GM12878 (cell line): ENCODE results near the gene CUEDC1. TPM values are rescaled to one million over a fixed set of nuclear protein-coding genes. Genes with fewer than 3 reads are reported as not detected.

ENCODE experiments used
- ATAC-seq: fragments of 200-7000 bp; cut with Tn5 transposase; 3 replicates; pipeline ENCODE4 v1.9.1; 2020; ENCODE audit warnings: mild to moderate bottlenecking, moderate library complexity
- BruUV-seq: library from RNA; stranded (reverse); fragments of 400-500 nt; replicated peaks from 2 replicates; lab custom pipeline; 2021; lab: Mats Ljungman, UMichigan
- CTCF ChIA-PET: fragments of 300-600 bp; sonication (Branson Sonifier 250); formaldehyde crosslinking; extraction: SDS; loops from one replicate; lab custom pipeline; 2021; ENCODE audit warnings: inconsistent platforms; lab: Yijun Ruan, JAX
- POLR2A ChIA-PET: fragments of 350-600 bp; formaldehyde crosslinking; extraction: SDS; loops from one replicate; lab custom pipeline; 2021; ENCODE audit warnings: inconsistent platforms; lab: Charles Lee
- RAD21 ChIA-PET: fragments of 300-600 bp; sonication (Branson Sonifier 250); formaldehyde crosslinking; loops from one replicate; lab custom pipeline; 2023; ENCODE audit warnings: antibody characterized with exemption; ENCODE audit not compliant: unreplicated experiment; lab: Charles Lee
- SMC1A ChIA-PET: fragments of 300-600 bp; sonication (Branson Sonifier 250); formaldehyde crosslinking; loops from one replicate; lab custom pipeline; 2023; ENCODE audit not compliant: unreplicated experiment, uncharacterized antibody; lab: Charles Lee
- DNase-seq: peaks from one replicate; pipeline ENCODE4 v3.0.0-alpha.2; 2011; ENCODE audit warnings: low read depth, low spot score
- FAIRE-seq: peaks from 3 replicates; lab custom pipeline; 2011; peaks lifted over from hg19 to GRCh38; lab: Jason Lieb, UNC
- H2AFZ ChIP-seq: 2 replicates; pipeline ENCODE4 v1.6.0; 2011; ENCODE audit warnings: low read depth, low read length, control low read depth; ENCODE audit not compliant: control insufficient read depth
- H3K27ac ChIP-seq: 2 replicates; pipeline ENCODE4 v1.5.1; 2011; ENCODE audit warnings: control low read depth; ENCODE audit not compliant: control insufficient read depth, insufficient read depth
- H3K27me3 ChIP-seq, 2 experiments: replicated peaks in 1 of 2; 2 replicates each; pipeline versions ENCODE4 v1.6.0 to v1.6.1; 2011; ENCODE audit warnings: low read length in 1 of 2; ENCODE audit not compliant: control insufficient read depth in 2 of 2, insufficient read depth in 2 of 2
- H3K36me3 ChIP-seq, 2 experiments: 2 replicates each; pipeline ENCODE4 v1.5.1; 2011; ENCODE audit warnings: low read length in 1 of 2; ENCODE audit not compliant: control insufficient read depth in 2 of 2, insufficient read depth in 2 of 2
- H3K4me1 ChIP-seq: 2 replicates; pipeline ENCODE4 v1.6.1; 2011; ENCODE audit warnings: mild to moderate bottlenecking, low read length, moderate library complexity, mixed read lengths; ENCODE audit not compliant: control insufficient read depth, insufficient read depth
- H3K4me2 ChIP-seq: 2 replicates; pipeline ENCODE4 v1.6.0; 2011; ENCODE audit warnings: control low read depth; ENCODE audit not compliant: control insufficient read depth, insufficient read depth
- H3K4me3 ChIP-seq: fragments of 200-600 bp; sonication (generic); 2 replicates; pipeline ENCODE4 v1.5.1; 2016
- H3K79me2 ChIP-seq: 2 replicates; pipeline ENCODE4 v1.6.0; 2011; ENCODE audit warnings: low read length; ENCODE audit not compliant: control insufficient read depth, insufficient read depth
- H3K9ac ChIP-seq: 2 replicates; pipeline ENCODE4 v1.8.0; 2011; ENCODE audit warnings: low read length, control low read depth, mixed read lengths; ENCODE audit not compliant: control insufficient read depth, insufficient read depth
- H3K9me3 ChIP-seq: replicated peaks from 3 replicates; pipeline ENCODE4 v1.5.1; 2011; ENCODE audit warnings: mild to moderate bottlenecking, low read length; ENCODE audit not compliant: control insufficient read depth, insufficient read depth
- H4K20me1 ChIP-seq: 2 replicates; pipeline ENCODE4 v1.6.0; 2011; ENCODE audit not compliant: control insufficient read depth, insufficient read depth
- ATF7 ChIP-seq: fragments of 450-650 bp; IDR thresholded peaks from 2 replicates; pipeline ENCODE4 v1.6.1; 2016; ENCODE audit warnings: low read depth, mild to moderate bottlenecking
- BHLHE40 ChIP-seq, 2 experiments: fragments of 450-650 bp in 1 of 2; IDR thresholded peaks; 2 replicates each; pipeline ENCODE4 v1.6.1; 2011 to 2017; ENCODE audit warnings: low read depth in 2 of 2, borderline replicate concordance in 1 of 2, improper control_type of control experiment in 1 of 2, low read length in 1 of 2, mild to moderate bottlenecking in 1 of 2
- CBFB ChIP-seq: IDR thresholded peaks from 2 replicates; pipeline ENCODE4 v1.6.1; 2016; ENCODE audit warnings: antibody characterized with exemption, low read depth
- CEBPB ChIP-seq, 2 experiments: fragments of 150-350 bp in 1 of 2; IDR thresholded peaks; 2 replicates each; pipeline ENCODE4 v1.6.1; 2012 to 2014; ENCODE audit warnings: low read depth in 2 of 2, low read length in 2 of 2, borderline replicate concordance in 1 of 2, inconsistent platforms in 1 of 2
- CHD1 ChIP-seq: IDR thresholded peaks from 2 replicates; pipeline ENCODE4 v1.6.1; 2012; ENCODE audit warnings: low read depth, low read length, improper control_type of control experiment
- HDAC6 ChIP-seq: fragments of 200-600 bp; sonication (generic); IDR thresholded peaks from one replicate; pipeline ENCODE4 v1.8.0; 2017; ENCODE audit warnings: antibody characterized with exemption; ENCODE audit not compliant: unreplicated experiment
- PML ChIP-seq: IDR thresholded peaks from 2 replicates; pipeline ENCODE4 v1.6.1; 2012; ENCODE audit warnings: low read length, inconsistent platforms
- TBL1XR1 ChIP-seq: IDR thresholded peaks from 2 replicates; pipeline ENCODE4 v1.6.1; 2012; ENCODE audit warnings: low read depth, low read length, improper control_type of control experiment
- YY1 ChIP-seq: IDR thresholded peaks from 2 replicates; pipeline ENCODE4 v1.6.1; 2011; ENCODE audit warnings: low read depth, mild to moderate bottlenecking, low read length
- WGBS: methylation state at CpG from one replicate; pipeline ENCODE4 v1.1.6; 2016; ENCODE audit warnings: low lambda C conversion rate; ENCODE audit not compliant: insufficient replicate concordance, insufficient coverage; ENCODE audit errors: missing lambda C conversion rate; 5-methylcytosine and 5-hydroxymethylcytosine counted together
- in situ Hi-C: fragments of 300-500 bp; cut with MboI; formaldehyde crosslinking; loops from 9 replicates; pipeline ENCODE4 v1.14.3; 2018; ENCODE audit warnings: mixed read lengths
- intact Hi-C: fragments of 100-400 bp; cut with micrococcal nuclease; formaldehyde crosslinking; loops from one replicate; pipeline ENCODE4 v1.14.2; 2022; ENCODE audit not compliant: unreplicated experiment
- polyA plus RNA-seq, 11 experiments: library from polyadenylated mRNA; depleted of rRNA in 4 of 11; unstranded in 6 of 11; stranded (reverse) in 5 of 11; fragments of >200 nt; fragmentation: Nextera tagmentation in 4 of 11; fragmentation: Illumina TruSeq in 1 of 11; extraction: Ambion mirVana in 4 of 11; extraction: Trizol in 1 of 11; gene quantifications; 1 replicate in 1 of 11; 2 replicates in 10 of 11; pipeline versions ENCODE4 v1.2.1 to v1.2.3, GENCODE V29; 2011 to 2016; ENCODE audit warnings: inconsistent platforms in 2 of 11, missing spikeins in 2 of 11, low read depth in 1 of 11
- total RNA-seq, 4 experiments: library from RNA; depleted of rRNA in 3 of 4; stranded (reverse); fragments of >200 nt in 3 of 4; fragmentation: Illumina TruSeq in 1 of 4; extraction: Trizol in 1 of 4; gene quantifications; 2 replicates each; pipeline versions ENCODE4 v1.2.1 to v1.2.3, GENCODE V29; 2013 to 2021
- TF ChIP-seq, protein P1 (sequence below): IDR thresholded peaks from 2 replicates; pipeline ENCODE4 v1.6.1; 2011; ENCODE audit warnings: low read depth, mild to moderate bottlenecking, low read length, moderate library complexity, borderline replicate concordance; ENCODE audit errors: extremely low read depth
- TF ChIP-seq, protein P2 (sequence below): IDR thresholded peaks from 2 replicates; pipeline ENCODE4 v1.6.1; 2012; ENCODE audit warnings: low read depth, low read length, improper control_type of control experiment
- TF ChIP-seq, protein P3 (sequence below): IDR thresholded peaks from 2 replicates; pipeline ENCODE4 v1.6.1; 2011; ENCODE audit warnings: borderline replicate concordance, low read depth, mild to moderate bottlenecking, moderate library complexity, mixed read lengths, low read length; ENCODE audit not compliant: insufficient read depth; ENCODE audit errors: extremely low read length
- TF ChIP-seq, protein P4 (sequence below): IDR thresholded peaks from 2 replicates; pipeline ENCODE4 v1.6.1; 2012; ENCODE audit warnings: low read depth, low read length, improper control_type of control experiment
- TF ChIP-seq, protein P5 (sequence below): fragments of 450-650 bp; IDR thresholded peaks from 2 replicates; pipeline ENCODE4 v1.6.1; 2017; ENCODE audit warnings: mild to moderate bottlenecking, moderate library complexity

CUEDC1 gene
- total and polyA plus RNA-seq, 10 of the 15 experiments (the other 5 are each of a cell fraction or from before 2014, with no cell fraction given): 0.24 to 7.4 (median 1.8) TPM

DNA sequence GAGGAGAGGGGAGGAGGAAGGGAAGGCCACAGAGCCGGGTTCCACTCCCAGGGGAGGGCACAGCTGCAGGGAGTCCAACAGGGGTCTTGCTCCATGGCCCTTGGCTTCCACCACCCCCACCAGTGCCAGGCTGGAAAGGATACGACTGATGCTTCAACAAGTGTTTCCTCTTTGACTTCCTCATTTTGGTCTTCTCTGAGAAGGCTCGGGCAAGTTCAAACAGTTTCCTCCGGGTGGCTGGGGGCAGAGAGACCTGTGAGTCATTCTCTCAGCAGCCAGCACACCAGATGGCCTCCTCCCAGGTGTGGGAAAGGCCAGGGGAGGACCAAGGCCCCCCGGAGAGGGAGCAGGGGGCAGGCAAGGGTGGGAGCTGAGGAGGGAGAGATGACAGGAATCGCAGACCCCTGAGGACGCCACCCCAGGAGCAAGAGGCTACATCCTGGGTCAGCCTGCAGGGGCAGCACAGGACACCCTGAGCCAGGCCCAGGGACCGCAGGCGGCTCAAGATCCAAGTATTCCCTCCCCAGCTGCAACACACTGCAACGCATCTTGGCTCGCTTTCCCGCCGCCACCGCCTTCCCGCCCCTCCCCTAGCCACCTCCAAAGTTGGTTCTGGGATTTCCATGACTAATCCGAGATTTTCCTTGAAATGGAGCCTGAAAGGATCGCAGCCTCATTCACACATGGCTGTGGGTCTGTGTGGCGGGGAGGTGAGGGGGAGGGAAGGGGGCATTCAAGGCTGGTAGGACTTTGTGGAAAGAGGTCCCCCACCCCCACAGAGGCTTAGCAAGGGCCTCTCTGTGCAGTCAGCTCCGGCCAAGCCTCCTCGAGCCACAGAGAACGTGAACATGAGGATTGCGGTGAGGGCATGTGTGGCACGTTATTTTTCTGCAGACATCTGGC, 87.0 kb downstream of the CUEDC1 start (continued):
- TF ChIP-seq, protein P1, sequence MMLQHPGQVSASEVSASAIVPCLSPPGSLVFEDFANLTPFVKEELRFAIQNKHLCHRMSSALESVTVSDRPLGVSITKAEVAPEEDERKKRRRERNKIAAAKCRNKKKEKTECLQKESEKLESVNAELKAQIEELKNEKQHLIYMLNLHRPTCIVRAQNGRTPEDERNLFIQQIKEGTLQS: no peak
- TF ChIP-seq TBL1XR1 (no peak), CEBPB (IDR thresholded peaks at IDR 0.05; ENCODE audit: borderline replicate concordance in 1 of 2, low read depth in 2 of 2, low read length in 2 of 2) (no peak), ATF7 (0 out of 2 replicates have a peak, but pooled peaks have one; percentile 29), BHLHE40 (IDR thresholded peaks at IDR 0.05; ENCODE audit: borderline replicate concordance in 1 of 2, low read depth in 2 of 2, low read length in 1 of 2) (peak in 1 of 2 experiments; percentile 10; a peak in 1 of 4 replicates)
- TF ChIP-seq, protein P2, sequence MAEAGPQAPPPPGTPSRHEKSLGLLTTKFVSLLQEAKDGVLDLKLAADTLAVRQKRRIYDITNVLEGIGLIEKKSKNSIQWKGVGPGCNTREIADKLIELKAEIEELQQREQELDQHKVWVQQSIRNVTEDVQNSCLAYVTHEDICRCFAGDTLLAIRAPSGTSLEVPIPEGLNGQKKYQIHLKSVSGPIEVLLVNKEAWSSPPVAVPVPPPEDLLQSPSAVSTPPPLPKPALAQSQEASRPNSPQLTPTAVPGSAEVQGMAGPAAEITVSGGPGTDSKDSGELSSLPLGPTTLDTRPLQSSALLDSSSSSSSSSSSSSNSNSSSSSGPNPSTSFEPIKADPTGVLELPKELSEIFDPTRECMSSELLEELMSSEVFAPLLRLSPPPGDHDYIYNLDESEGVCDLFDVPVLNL: no peak

DNA sequence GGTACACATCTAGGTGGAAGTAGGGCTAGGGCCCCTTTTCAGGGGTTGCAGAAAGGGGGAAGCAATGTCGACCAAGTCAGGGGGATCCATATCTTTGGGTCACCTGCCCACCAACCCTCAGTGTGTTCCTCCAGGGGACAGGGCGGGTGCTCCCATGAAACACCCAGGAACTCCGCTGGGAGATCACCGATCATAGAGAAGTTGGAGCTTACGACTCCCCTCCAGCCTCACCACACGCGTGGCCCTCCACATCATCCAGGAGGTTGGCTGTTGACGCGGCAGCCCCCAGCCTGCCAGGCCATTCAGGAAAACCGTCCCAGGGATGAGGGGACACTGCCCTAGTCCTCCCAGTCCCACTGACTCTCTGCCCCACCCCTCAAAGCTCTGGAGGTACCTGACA, 88.1 kb downstream of the CUEDC1 start:
- ChIA-PET SMC1A (interaction anchor here (0.7 to 1.5 kb wide), 2 partner anchors 119 to 132 kb away, joined by 3 to 6 read pairs; no protein-coding TSS in a partner anchor), CTCF (interaction anchor here (0.9 to 5.9 kb wide), 6 partner anchors 9 to 133 kb away, joined by 3 to 50 read pairs (median 8); no protein-coding TSS in a partner anchor), RAD21 (interaction anchor here (1.1 to 1.8 kb wide), 3 partner anchors 37 to 129 kb away, joined by 3 to 6 read pairs (median 4); no protein-coding TSS in a partner anchor), POLR2A (no interaction called here)
- Histone ChIP-seq H2AFZ (no peak overlapping the region), H3K36me3 (no peaks in the 10 kb centered on the region), H3K9ac (no peak overlapping the region), H3K4me1 (peaks cover 18% of the 10 kb centered on the region), H3K4me2 (no peak overlapping the region), H3K27me3 (no peaks in the 10 kb centered on the region; a peak in 1 of 4 replicates), H4K20me1 (no peaks in the 10 kb centered on the region), H3K79me2 (no peaks in the 10 kb centered on the region), H3K9me3 (no peaks in the 10 kb centered on the region; the same call in 2 of the 3 replicates), H3K4me3 (no peak overlapping the region), H3K27ac (no peak overlapping the region)
- BruUV-seq: no TSS peak
- ATAC-seq (no peak), DNase-seq (no peak), FAIRE-seq (no peak)
- in situ Hi-C loops: no loop called here
- intact Hi-C loops: no loop called here
- WGBS: 77% methylated on average over 10 of the region's 10 CpGs
- TF ChIP-seq PML: no peak
- no peak for TF ChIP-seq CBFB
- TF ChIP-seq, protein P3, sequence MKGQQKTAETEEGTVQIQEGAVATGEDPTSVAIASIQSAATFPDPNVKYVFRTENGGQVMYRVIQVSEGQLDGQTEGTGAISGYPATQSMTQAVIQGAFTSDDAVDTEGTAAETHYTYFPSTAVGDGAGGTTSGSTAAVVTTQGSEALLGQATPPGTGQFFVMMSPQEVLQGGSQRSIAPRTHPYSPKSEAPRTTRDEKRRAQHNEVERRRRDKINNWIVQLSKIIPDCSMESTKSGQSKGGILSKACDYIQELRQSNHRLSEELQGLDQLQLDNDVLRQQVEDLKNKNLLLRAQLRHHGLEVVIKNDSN: no peak
- TF ChIP-seq, protein P4, sequence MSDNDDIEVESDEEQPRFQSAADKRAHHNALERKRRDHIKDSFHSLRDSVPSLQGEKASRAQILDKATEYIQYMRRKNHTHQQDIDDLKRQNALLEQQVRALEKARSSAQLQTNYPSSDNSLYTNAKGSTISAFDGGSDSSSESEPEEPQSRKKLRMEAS: no peak
- TF ChIP-seq HDAC6: no peak
- no peak for TF ChIP-seq CHD1
- TF ChIP-seq, protein P5, sequence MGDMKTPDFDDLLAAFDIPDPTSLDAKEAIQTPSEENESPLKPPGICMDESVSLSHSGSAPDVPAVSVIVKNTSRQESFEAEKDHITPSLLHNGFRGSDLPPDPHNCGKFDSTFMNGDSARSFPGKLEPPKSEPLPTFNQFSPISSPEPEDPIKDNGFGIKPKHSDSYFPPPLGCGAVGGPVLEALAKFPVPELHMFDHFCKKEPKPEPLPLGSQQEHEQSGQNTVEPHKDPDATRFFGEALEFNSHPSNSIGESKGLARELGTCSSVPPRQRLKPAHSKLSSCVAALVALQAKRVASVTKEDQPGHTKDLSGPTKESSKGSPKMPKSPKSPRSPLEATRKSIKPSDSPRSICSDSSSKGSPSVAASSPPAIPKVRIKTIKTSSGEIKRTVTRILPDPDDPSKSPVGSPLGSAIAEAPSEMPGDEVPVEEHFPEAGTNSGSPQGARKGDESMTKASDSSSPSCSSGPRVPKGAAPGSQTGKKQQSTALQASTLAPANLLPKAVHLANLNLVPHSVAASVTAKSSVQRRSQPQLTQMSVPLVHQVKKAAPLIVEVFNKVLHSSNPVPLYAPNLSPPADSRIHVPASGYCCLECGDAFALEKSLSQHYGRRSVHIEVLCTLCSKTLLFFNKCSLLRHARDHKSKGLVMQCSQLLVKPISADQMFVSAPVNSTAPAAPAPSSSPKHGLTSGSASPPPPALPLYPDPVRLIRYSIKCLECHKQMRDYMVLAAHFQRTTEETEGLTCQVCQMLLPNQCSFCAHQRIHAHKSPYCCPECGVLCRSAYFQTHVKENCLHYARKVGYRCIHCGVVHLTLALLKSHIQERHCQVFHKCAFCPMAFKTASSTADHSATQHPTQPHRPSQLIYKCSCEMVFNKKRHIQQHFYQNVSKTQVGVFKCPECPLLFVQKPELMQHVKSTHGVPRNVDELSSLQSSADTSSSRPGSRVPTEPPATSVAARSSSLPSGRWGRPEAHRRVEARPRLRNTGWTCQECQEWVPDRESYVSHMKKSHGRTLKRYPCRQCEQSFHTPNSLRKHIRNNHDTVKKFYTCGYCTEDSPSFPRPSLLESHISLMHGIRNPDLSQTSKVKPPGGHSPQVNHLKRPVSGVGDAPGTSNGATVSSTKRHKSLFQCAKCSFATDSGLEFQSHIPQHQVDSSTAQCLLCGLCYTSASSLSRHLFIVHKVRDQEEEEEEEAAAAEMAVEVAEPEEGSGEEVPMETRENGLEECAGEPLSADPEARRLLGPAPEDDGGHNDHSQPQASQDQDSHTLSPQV: no peak
- TF ChIP-seq YY1: no peak
